ENCODE data around the gene SLC45A2.
"Not testable (repeated sequence)": the region's sequence is repeated elsewhere in the genome, so short reads cannot be mapped to it uniquely, and the experiment has no call there.

Gene SLC45A2, protein sequence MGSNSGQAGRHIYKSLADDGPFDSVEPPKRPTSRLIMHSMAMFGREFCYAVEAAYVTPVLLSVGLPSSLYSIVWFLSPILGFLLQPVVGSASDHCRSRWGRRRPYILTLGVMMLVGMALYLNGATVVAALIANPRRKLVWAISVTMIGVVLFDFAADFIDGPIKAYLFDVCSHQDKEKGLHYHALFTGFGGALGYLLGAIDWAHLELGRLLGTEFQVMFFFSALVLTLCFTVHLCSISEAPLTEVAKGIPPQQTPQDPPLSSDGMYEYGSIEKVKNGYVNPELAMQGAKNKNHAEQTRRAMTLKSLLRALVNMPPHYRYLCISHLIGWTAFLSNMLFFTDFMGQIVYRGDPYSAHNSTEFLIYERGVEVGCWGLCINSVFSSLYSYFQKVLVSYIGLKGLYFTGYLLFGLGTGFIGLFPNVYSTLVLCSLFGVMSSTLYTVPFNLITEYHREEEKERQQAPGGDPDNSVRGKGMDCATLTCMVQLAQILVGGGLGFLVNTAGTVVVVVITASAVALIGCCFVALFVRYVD
- total RNA-seq: 0 to 2.2 (median 0) reads per million in 17 experiments

DNA sequence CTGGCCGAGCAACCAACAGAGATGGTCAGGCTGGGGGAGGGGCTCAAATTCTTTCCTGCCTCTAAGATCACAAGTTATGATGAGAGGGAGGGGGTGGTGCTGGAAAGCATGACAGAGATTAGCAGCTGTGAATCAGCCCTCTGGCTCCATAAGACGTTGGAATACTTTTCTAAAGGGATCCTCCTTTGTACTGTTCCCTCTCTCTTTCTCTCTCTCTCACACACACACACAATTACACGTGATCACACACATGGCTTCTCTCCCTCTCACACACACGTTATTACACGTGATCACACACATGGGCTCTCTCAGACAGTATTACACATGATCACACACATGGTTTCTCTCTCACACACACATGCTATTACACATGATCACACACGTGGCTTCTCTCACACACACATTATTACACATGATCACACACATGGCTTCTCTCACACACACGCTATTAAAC lies at the start of gene SLC45A2:
SLC45A2 (minus strand) TSS at position 23 of the 454 bp plus-strand sequence. CDS start 110 bp downstream, outside the sequence.
- no peak for DNase-seq

DNA sequence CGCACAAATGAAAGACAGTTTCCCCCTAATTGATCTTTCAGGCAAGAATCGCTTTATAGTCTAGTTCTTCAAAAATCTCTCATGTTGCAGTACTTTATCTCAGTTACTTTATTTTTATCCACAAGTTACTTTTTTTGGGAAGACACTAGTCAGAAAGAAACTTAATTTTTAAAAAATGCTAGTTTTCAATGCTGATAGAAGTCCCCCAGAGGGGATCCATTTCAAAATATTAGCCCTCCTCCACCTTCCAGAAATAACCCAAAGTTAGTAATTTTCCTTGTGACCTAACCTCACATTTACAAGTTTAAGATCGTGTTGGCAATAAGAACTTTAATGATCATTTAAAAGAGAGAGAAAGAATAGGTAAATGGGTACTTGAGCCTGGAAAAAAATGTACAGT lies 47.5 kb upstream of the SLC45A2 start:
- no peak for DNase-seq

DNA sequence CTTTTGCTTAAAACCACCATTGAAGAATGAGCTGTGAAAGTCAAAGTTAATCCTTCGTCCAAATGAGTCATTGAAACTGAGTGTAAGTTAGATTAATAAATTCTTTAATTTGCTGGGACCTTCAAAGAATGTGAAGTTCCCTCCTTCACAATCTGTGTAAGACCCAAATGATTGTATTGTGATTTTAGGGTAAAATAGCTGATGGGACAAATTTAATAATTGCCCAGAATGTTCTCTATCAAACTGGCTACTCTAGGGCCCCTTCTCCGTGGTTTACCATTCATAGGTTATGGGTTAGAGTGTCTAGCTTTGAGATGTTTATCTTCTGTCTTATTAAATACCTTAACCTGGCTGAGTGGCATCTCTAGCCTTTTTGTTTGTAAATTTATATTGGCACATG lies 46.6 kb upstream of the SLC45A2 start:
- DNase-seq: no peak

DNA sequence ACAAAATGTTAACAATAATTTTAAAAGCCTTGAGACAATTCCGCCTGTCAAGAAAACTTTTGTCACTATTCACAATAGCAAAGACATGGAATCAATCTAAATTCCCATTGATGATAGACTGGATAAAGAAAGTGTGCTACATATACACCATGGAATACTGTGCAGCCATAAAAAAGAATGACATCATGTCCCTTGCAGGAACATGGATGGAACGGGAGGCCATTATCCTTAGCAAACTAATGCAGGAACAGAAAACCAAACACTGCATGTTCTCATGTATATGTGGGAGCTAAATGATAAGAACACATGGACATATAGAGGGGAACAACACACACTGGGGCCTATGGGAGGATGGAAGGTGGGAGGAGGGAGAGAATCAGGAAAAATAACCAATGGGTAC lies 46.1 kb upstream of the SLC45A2 start:
- DNase-seq: not testable (repeated sequence)

DNA sequence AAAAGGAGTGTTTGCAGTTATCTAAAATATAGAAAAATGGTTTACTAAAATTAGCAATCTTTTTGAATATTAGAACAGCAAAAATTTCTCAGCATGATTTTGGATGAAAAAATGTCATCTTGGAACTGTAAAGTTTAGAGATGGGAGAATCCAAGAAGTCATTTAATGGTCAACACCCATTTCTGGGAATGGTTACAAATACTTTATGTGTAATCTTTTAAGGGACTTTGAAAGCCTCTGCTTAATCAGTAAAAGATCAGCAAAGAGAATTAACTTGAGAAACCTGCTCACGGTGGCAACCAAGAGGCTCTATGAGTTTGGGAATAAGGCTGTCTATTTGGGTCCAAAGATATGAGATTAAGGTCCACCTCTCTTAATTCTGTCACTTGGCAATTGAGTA lies 45.6 kb upstream of the SLC45A2 start:
- no peak for DNase-seq

DNA sequence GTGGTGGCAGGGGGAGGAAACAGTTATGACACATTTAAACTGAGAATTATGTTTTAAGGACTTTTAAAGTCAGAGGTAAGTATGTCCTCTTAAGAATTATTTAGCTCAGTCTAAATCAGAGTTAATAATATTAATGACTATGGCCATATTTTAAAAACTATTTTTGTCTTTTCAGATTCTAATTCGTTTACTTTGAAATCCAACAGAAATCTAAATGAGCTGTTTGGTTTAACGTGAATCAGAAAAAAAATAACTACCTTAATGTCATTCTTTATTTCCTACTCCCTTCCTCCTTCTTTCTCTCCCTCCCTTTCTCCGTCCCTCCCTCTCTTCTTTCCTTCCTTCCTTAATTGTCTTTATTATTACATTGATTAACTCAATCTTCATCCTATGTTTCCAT lies 43.9 kb upstream of the SLC45A2 start:
- DNase-seq: no peak

DNA sequence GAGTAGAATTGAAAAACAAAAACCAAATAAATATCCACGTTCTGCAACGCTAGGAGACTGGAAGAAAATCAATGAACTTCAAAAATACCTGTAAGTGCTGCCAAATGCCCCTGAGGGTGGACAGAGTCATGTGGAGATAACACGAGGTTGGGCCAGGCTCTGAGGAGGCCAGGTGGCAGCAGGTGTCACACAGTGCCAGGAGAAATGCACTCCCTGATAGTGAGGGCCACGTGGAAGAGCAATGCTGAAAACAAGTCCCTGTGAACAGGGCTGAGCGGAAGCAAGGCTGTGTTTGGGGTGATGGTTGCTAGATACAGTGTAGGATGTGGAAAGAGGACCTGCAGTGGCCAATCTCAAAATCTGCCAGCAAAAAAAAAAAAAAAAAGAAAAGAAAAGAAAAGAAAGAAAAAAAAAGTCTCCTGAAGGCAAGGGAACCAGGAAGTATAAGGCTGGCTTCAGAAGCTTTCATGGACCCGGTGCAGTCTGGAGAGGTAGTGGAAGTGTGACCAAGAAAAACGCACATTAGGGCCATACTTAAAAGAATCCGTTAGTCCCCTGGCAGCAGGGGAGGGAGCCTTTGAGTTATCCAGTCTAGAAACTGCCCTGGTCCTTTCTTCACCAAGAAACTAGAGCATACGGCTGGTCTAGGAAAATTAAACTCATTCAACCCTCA lies 41.7 kb upstream of the SLC45A2 start:
- DNase-seq: no peak

DNA sequence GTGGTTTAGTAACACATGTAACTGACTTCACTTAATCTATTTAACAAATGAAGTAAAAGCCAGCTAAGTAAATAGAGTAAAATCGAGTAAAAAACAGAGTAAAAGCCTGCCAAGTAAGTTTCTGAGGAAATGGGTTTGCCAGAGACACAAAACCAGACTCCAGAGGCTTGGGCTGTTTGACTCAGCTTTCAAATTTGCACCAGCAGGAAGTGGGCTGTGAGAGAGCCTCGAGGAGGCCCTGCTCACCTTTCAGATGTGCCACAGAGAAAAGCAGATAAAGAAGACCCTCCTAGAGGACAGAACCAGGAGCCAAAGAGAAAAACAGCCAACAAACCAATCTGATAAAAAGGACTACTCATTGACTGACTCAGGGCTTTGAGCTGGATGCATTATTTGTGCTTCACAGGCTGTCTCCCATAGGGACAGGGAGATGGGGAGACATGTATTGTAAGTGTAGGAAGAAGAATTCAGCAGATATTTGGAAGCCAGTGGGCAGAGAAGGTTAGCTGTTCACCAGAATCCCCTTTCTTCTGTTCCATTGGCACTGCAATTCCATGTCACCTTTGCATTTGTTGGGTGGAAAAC lies 37.7 kb upstream of the SLC45A2 start:
- DNase-seq: no peak

DNA sequence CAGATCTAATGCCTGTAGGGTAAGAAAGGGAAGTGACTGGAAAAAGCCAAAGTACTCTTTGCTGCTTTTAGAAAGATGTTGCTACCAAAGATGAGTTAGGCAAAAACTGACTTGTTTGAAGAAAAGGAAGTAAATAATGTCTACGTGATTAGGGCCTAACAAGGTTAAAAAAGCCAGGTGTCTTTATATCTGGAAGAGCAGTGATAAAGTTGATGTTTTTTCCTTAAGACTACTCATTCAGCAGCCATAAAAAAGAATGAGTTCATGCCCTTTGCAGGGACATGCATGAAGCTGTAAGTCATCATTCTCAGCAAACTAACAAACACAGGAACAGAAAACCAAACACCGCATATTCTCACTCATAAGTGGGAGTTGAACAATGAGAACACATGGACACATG lies 36.8 kb upstream of the SLC45A2 start:
- DNase-seq: no peak

DNA sequence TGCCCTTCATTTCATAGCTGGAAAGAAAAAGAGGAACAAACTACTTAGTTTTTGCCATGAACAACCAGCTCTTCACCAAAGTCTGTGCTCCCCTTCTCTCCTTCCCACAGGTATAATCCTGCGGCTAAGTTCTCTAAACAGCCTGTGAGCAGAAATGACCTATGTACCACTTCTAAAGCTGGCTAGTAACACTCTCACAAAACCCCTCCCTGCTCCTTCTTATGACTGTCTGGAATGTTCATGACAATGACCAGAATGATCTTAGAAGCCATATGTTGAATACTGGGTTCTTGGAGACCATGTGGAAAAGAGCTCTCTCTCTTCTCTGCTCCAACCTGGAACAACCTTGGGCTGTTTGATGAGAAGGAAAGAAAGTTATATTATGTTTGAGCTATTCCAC lies 36.2 kb upstream of the SLC45A2 start:
- DNase-seq: no peak

DNA sequence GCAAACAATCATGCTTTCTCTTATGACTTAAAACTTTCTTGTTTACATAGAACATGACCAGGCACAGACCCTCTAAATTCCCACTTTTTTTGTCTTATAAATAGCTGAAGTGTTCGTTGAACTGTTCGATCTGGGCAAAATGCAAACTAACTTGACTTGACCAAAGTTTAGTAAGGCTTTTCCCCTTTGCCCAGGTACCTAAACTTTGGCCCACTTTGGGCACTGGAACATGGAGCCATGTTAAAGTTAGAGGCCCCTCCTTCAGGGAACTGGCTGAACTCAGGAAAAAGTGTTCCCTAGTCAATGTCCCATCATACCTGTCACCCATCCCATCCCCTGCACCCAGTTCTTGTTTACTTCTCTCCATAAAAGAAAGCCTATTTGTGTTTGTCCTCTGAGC lies 32.8 kb upstream of the SLC45A2 start:
- DNase-seq: no peak

DNA sequence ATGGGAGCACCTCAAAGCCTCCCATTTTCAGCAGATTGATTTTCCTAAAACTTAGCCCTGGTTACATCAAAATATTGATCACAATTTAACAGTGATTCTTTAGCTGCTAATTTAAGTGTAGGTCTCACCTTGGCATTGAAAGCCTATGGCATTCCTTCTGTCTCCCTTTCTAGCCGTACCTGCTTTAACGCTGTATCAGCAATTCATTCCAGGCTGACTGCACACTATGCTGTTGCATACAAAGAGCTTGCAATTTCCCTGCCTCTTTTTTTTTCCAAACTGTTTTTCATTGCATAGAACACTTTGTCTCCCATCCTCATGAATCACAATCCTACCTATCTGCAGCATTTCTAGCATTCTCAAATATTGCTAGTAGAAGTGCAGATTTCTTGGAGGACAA lies 32.3 kb upstream of the SLC45A2 start:
- DNase-seq: no peak

DNA sequence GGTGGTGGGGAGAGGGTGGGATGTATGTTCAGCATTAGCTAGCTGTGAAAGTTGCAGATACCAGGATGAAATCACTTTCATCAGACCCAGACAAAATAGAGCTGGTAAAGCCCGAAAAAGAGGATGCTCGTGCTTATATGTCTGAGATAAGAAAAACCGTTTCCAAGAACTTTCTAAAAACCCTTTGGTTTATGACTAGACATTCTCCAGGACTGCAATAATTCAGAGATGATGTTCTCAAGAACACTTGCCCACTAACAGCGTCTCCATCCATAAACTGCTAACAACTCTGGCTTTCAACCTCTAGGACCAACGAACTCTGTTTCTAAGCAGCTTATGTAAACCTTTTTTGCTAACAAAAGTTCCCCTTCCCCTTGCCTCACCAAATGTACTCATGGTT lies 31.7 kb upstream of the SLC45A2 start:
- no peak for DNase-seq

DNA sequence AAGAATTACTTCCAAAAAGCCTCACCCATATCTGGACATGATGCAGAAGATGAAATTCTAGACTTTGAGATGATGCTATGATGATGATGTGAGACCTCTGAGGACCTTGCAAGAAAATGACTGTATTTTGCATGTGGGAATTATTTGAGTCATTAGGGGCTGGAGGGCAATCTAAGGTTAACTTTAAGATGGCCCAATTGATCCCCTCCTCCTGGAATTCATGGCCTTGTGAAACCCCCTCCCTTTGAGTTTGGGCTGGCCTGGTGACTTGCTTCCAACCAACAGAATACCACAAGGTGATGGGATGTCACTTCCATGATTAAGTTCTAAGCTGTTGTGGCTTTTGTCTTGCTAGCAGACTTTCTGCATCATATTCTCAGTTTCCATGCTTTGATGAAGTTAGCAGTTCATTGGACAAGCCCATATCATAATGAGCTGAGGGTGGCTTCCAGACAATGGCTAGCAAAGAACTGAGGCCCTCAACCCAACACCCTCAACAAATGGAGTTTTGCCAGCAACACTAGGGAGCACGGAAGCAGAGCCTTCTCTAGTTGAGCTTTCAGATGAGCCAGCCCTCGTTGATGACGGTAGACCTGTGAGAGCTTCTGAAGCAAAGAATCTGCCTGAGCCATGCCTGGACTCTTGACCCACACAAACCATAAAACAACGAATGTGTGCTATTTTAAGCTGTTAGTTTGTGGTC lies 30.8 kb upstream of the SLC45A2 start:
- DNase-seq: no peak

DNA sequence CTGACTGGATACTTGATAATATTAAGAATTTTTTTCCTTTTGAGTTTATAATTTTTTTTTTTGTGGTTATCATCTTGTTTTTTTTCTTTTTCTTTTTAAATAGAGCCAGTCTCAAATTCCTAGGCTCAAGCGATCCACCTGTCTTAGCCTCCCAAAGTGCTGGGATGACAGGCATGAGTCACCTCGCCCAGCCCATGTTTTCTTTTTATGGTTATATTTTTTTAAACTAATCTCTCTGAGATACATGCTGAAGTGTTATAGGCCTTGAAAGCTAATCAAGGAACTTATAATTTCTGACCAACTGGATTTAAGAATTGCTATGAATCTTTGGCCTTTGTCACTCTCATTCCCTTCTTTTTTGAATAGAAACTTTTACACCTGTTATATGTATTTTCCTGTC lies 30.1 kb upstream of the SLC45A2 start:
- no peak for DNase-seq

DNA sequence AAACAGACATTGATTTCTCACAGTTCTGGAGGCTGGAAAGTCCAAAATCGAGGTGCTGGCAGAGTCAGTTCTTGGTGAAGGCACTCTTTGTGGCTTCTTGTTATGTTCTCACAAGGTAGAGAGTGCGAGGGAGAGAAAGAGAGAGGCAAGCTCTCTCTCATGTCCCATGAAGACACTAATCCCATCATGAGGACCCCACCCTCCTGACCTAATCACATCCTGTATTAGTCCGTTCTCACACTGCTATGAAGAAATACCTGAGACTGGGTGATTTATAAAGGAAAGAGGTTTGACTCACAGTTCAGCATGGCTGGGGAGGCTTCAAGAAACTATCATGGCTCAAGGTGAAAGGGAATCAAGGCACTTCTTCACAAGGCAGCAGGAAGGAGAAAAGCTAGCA lies 29.1 kb upstream of the SLC45A2 start:
- no peak for DNase-seq

DNA sequence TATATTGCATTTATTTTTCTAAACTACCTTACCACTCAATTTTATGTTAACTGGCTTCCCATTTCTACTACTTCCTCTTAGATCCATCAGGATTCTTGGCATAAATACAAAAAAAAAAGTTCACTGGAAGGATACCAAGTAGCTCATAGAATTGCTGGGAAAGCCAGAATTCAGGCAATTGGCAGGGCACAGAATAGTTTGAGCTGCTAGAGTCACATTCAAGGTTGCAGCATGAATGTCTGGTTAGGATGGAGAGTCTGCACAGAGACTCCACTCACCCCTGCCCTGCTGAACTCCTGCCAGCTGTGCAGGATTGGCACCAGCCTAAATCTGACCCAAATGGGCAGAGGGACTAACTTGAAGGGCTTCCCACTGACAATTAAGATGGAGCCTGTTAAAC lies 28.3 kb upstream of the SLC45A2 start:
- DNase-seq: no peak

DNA sequence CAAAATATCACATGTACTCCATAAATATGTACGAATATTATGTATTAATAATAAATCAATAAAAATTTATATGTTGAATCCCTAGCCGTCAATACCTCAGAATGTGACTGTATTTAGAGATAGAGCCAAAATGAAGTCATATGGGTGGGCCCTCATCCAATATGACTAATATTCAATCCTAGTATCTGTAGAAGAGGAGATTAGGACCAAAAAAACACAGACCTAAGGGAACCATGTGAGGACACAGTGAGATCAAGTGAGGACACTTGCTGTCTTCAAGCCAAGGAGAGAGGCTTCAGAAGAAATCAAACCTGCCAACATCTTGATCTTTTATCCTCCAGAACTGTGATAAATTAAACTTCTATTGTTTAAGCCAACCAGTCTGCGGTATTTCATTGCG lies 27.0 kb upstream of the SLC45A2 start:
- DNase-seq: no peak

DNA sequence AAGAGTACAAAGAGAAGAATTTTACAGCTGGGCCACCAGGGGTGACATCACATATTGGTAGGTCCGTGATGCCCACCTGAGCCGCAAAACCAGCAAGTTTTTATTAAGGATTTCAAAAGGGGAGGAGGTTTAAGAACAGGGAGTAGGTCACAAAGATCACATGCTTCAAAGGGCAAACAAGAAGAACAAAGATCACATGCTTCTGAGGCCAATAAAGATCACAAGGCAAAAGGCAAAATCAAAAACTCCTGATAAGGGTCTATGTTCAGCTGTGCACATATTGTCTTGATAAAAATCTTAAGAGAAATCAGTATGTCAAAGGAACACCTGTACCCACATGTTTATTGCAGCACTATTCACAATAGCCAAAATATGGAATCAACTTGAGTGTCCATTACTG lies 25.7 kb upstream of the SLC45A2 start:
- DNase-seq: not testable (repeated sequence)

DNA sequence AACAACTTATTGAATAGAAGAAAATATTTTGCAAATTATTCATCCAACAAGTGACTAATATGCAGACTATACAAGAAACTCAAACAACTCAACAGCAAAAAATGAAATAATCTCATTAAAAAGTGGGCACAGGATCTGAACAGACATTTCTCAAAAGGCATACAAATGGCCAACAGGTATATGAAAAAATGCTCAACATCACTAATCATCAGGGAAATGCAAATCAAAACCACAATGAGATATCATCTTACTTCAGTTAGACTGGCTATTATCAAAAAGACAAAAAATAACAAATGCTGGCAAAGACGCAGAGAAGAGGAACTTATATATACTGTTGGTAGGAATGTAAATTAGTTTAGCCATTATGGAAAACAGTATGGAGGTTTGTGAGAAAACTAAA lies 25.1 kb upstream of the SLC45A2 start:
- DNase-seq: no peak

DNA sequence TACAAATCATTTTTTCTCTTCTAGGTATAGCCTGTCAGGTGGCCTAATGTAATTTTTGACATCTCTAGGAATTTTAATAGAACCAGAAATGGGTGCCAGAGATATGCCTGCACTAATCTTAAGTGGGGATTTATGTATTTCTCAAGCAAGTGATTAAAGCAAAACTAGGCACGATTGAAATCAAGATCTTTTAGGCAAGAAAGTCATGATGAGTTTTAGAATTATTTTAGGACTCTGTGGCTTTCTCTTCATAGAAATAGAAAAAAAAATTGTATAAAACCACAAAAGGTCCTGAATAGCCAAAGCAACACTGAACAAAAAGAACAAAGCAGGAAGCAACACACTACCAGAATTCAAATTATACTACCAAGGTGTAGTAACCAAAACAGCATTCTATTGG lies 24.3 kb upstream of the SLC45A2 start:
- DNase-seq: no peak

DNA sequence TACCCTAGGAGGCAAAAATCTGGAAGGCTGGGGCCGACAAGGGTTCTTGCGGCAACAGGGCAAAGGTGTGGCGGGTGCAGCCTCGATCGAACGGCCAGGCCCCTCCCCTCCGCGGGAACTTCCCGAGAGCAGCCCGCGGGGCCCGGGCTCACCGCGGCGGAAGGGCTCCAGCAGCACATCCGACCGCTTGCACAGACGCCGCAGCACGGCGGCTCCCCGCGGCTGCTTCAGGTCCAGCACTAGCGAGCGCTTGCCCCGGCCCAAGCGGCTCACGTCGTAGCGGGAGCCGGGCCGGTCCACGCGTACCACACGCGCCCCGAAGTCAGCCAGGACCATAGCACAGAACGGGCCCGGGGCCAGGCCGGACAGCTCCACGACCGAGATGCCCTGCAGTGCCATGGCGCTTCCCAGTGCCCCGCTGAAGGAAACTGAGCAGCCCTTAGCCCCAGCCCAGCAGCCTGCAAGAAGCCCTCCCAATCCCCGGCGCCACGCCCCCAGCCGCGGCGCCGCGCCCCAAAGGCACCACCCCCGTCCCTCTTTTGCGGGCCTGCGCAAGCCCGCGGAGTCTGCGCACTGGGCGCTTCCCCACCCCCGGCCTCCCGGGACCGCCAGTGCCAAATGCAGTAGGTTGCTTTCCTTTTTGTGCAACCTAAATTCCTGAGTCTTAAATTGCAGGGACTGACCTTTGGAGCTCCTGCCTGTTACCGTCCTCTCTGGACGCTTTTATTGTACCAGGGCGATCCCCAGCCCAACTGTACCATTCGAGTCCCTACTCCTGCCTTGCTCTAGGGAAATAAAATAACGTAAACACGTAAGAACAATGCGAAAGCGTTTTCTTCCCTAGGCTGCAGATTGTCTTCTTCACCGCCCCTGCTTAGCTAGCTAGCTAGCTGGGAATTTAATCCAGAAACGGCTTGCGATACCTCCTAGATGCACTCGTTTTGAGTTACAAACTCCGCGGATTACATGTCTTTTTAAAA lies 23.4 kb upstream of the SLC45A2 start, which contains the start of gene AMACR:
AMACR (minus strand) TSS at position 430 of the 980 bp plus-strand sequence; CDS start at position 399, 31 bp downstream.
- peak; percentile 94 to 98 (median 96) for DNase-seq
